Measurements from ENCODE around the gene PIK3R5. TPM values are rescaled to one million over a fixed set of nuclear protein-coding genes. Genes with fewer than 3 reads are reported as not detected.

The PIK3R5 gene
- total RNA-seq, 2 experiments from 2014 or later: 0.76 to 1.5 TPM

DNA sequence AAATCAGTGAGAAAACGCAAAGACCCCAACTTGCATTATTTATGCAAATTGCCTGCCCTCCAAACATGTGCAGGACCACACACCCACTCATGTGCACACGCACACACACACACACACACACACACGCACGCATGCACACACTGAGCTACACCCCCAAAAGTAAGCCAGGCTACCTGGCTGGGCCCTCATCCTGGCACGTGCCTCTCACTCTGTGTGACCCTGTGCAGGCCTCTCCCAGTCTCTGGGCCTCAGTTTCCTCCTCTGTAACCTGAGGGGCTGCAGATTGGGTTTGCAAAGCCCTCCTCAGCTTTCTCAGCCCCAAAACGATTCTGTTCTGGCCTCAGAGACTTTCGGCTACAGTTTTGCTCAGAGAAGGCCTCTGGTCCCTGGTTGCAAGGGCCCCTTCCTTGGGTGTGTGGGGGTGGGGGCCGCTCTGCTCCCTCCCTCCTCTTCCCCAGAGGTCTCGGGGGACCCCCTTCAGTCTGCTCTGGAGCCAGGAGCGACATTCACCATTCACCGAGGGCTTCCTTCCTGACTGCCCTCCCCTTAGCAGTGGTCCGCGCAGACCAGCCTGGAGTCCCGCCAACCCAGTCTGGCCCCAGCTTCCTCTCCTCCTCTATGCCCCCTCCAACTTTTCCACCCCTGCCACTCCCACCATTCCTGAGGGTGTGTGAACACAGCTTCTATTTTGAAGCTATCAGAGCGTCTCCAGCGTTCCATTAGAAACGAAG lies 92.6 kb downstream of the PIK3R5 start:
- Histone ChIP-seq H3K9me2 (ENCODE audit: insufficient read depth, low read length) (no peaks in the 10 kb centered on the region), H3K79me2 (ENCODE audit: insufficient read depth, low read depth, low read length) (no peaks in the 10 kb centered on the region), H3K36me3 (ENCODE audit: insufficient read depth, low read length) (no peaks in the 10 kb centered on the region), H2AFZ (ENCODE audit: low read length) (no peak overlapping the region), H3K27ac (ENCODE audit: low read depth, low read length, poor library complexity, severe bottlenecking) (no peak overlapping the region), H4K20me1 (ENCODE audit: insufficient read depth, low read length) (no peaks in the 10 kb centered on the region), H3K9me3 (ENCODE audit: low read length) (no peaks in the 10 kb centered on the region), H3K4me3 (ENCODE audit: low read depth, low read length, poor library complexity, severe bottlenecking) (no peak overlapping the region), H3K4me2 (ENCODE audit: low read length) (no peak overlapping the region), H3K4me1 (ENCODE audit: insufficient read depth, low read length, poor library complexity, severe bottlenecking) (no peaks in the 10 kb centered on the region)
- CTCF ChIA-PET (ENCODE audit: unreplicated experiment): no interaction called here
- TF ChIP-seq, protein P1, sequence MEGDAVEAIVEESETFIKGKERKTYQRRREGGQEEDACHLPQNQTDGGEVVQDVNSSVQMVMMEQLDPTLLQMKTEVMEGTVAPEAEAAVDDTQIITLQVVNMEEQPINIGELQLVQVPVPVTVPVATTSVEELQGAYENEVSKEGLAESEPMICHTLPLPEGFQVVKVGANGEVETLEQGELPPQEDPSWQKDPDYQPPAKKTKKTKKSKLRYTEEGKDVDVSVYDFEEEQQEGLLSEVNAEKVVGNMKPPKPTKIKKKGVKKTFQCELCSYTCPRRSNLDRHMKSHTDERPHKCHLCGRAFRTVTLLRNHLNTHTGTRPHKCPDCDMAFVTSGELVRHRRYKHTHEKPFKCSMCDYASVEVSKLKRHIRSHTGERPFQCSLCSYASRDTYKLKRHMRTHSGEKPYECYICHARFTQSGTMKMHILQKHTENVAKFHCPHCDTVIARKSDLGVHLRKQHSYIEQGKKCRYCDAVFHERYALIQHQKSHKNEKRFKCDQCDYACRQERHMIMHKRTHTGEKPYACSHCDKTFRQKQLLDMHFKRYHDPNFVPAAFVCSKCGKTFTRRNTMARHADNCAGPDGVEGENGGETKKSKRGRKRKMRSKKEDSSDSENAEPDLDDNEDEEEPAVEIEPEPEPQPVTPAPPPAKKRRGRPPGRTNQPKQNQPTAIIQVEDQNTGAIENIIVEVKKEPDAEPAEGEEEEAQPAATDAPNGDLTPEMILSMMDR (conservative IDR thresholded peaks at IDR 0.05; ENCODE audit: low read length): no peak
- no peak for TF ChIP-seq EZH2phosphoT487 (IDR thresholded peaks at IDR 0.05; ENCODE audit: borderline replicate concordance, low read depth, low read length)
- no TSS peak for BruUV-seq (replicated peaks)
- intact Hi-C loops (cut with micrococcal nuclease; ENCODE audit: unreplicated experiment): no loop called here
- POLR2A ChIA-PET: interaction anchor here (0.7 kb wide), 1 partner anchor 470 kb away, joined by 3 read pairs; no protein-coding TSS in a partner anchor
- no peak for DNase-seq (ENCODE audit: low spot score)

DNA sequence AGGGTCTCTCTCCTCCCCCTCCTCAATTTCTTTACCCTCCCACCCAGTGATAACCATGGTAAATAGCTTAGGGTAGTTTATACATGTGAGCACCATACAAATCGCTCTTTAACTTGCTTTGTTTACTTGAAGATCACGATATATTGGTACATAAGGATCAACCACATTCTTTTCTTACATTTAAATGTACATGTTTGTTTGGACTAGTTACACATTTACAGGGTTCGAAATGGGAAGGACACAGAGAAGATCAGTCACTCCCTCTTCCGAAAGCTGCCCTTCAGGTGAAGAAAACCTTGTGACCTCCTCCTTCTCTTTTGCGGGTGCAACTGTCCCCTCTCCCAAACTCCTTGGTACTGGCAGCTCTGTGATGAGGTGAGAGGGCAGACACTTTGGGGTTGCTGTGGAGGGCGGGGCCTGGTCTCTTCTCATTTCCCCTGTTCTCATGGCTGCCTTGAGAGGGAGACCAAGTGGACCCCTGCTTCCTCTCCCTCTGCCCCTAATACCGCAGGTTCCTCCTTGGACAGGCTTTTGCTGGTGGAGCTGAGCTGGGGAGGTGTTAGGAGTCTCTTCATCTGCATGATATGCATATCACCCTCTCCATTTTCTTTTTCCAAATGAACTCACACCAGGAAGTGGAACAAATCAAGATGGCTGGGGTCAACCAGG lies 93.3 kb downstream of the PIK3R5 start:
- H3K79me2 ChIP-seq (ENCODE audit: insufficient read depth, low read depth, low read length): no peaks in the 10 kb centered on the region
- no peaks in the 10 kb centered on the region for H4K20me1 ChIP-seq (ENCODE audit: insufficient read depth, low read length)
- TF ChIP-seq, protein P1 (conservative IDR thresholded peaks at IDR 0.05; ENCODE audit: low read length): no peak
- no peak for TF ChIP-seq EZH2phosphoT487 (IDR thresholded peaks at IDR 0.05; ENCODE audit: borderline replicate concordance, low read depth, low read length)
- H3K4me3 ChIP-seq (ENCODE audit: low read depth, low read length, poor library complexity, severe bottlenecking): no peak overlapping the region
- no peaks in the 10 kb centered on the region for H3K4me1 ChIP-seq (ENCODE audit: insufficient read depth, low read length, poor library complexity, severe bottlenecking)
- POLR2A ChIA-PET: interaction anchor here (0.6 to 0.7 kb wide), 2 partner anchors 471 to 717 kb away, joined by 3 read pairs; no protein-coding TSS in a partner anchor
- intact Hi-C loops (cut with micrococcal nuclease; ENCODE audit: unreplicated experiment): no loop called here
- no peak overlapping the region for H3K27ac ChIP-seq (ENCODE audit: low read depth, low read length, poor library complexity, severe bottlenecking)
- no peaks in the 10 kb centered on the region for H3K9me3 ChIP-seq (ENCODE audit: low read length)
- no peak overlapping the region; the same call in 1 of the 2 replicates for H2AFZ ChIP-seq (ENCODE audit: low read length)
- DNase-seq (ENCODE audit: low spot score): no peak
- H3K9me2 ChIP-seq (ENCODE audit: insufficient read depth, low read length): no peaks in the 10 kb centered on the region
- CTCF ChIA-PET (ENCODE audit: unreplicated experiment): no interaction called here
- H3K4me2 ChIP-seq (ENCODE audit: low read length): no peak overlapping the region
- no TSS peak for BruUV-seq (replicated peaks)
- no peaks in the 10 kb centered on the region for H3K36me3 ChIP-seq (ENCODE audit: insufficient read depth, low read length)

Measured in OCI-LY7 (cell line).